Type B pancreatic cell (in vitro differentiated cells): ENCODE measurements around the gene MAGEA2B. TPM values are rescaled to one million over a fixed set of nuclear protein-coding genes. Genes with fewer than 3 reads are reported as not detected.
"Not testable (repeated sequence)": the region's sequence is repeated elsewhere in the genome, so short reads cannot be mapped to it uniquely, and the experiment has no call there.

Source experiments
- DNase-seq: peaks from one replicate; pipeline ENCODE4 v3.0.0; 2021; ENCODE audit warnings: mixed read lengths; ENCODE audit not compliant: unreplicated experiment; ENCODE audit errors: extremely low spot score
- H3K27ac Mint-ChIP-seq: 2 replicates; pipeline ENCODE4 v1.8.0; 2021; ENCODE audit warnings: mild to moderate bottlenecking, mixed read lengths
- H3K27me3 Mint-ChIP-seq: 2 replicates; pipeline ENCODE4 v1.8.0; 2021; ENCODE audit warnings: mixed read lengths
- H3K36me3 Mint-ChIP-seq: 2 replicates; pipeline ENCODE4 v1.8.0; 2021; ENCODE audit warnings: mixed read lengths
- H3K4me1 Mint-ChIP-seq: one replicate; pipeline ENCODE4 v1.8.0; 2021; ENCODE audit warnings: mixed read lengths; ENCODE audit not compliant: unreplicated experiment
- H3K4me3 Mint-ChIP-seq: 2 replicates; pipeline ENCODE4 v1.8.0; 2021; ENCODE audit warnings: mild to moderate bottlenecking, mixed read lengths
- H3K9me3 Mint-ChIP-seq: 2 replicates; pipeline ENCODE4 v1.8.0; 2021; ENCODE audit warnings: mixed read lengths
- CTCF ChIP-seq: fragments of 200-600 bp; sonication (generic); conservative IDR thresholded peaks from 2 replicates; pipeline ENCODE4 v1.5.0; 2021; ENCODE audit warnings: antibody characterized with exemption, mild to moderate bottlenecking
- total RNA-seq: library from RNA; stranded (reverse); gene quantifications from 2 replicates; pipeline ENCODE4 v1.2.1, GENCODE V29; 2021; ENCODE audit warnings: low replicate concordance

The MAGEA2B gene
- total RNA-seq, 1 donor from 2014 or later = not detected

GRCh38 chrX:152738560-152738959 lies 24.1 kb downstream of the MAGEA2B start:
- H3K36me3 Mint-ChIP-seq = no peaks in the 10 kb centered on the region
- H3K4me3 Mint-ChIP-seq = no peak overlapping the region
- H3K27me3 Mint-ChIP-seq = no peaks in the 10 kb centered on the region
- H3K9me3 Mint-ChIP-seq = no peaks in the 10 kb centered on the region
- H3K27ac Mint-ChIP-seq = no peak overlapping the region
- DNase-seq = no peak
- no peaks in the 10 kb centered on the region for H3K4me1 Mint-ChIP-seq
- TF ChIP-seq CTCF = no peak

- not testable (repeated sequence) for H3K27me3 Mint-ChIP-seq, H3K9me3 Mint-ChIP-seq, H3K4me3 Mint-ChIP-seq, DNase-seq, H3K36me3 Mint-ChIP-seq, H3K27ac Mint-ChIP-seq, H3K4me1 Mint-ChIP-seq
Measured at GRCh38 chrX:152753686-152754650, 39.5 kb downstream of the MAGEA2B start, which contains the start of gene MAGEA2. Gene MAGEA2, minus strand, starts transcription at chrX:152753842. Its CDS starts 2,479 bp downstream, at chrX:152751363.

GRCh38 chrX:152754871-152755270 lies 40.4 kb downstream of the MAGEA2B start:
- H3K9me3 Mint-ChIP-seq, H3K27ac Mint-ChIP-seq, H3K27me3 Mint-ChIP-seq, H3K4me1 Mint-ChIP-seq, H3K36me3 Mint-ChIP-seq, DNase-seq, H3K4me3 Mint-ChIP-seq: not testable (repeated sequence)

GRCh38 chrX:152758918-152759317 lies 44.5 kb downstream of the MAGEA2B start, which contains the start of gene CSAG3:
Gene CSAG3, plus strand, starts transcription at chrX:152759218.
- not testable (repeated sequence) for H3K4me3 Mint-ChIP-seq, H3K9me3 Mint-ChIP-seq, H3K27me3 Mint-ChIP-seq, H3K36me3 Mint-ChIP-seq, H3K4me1 Mint-ChIP-seq, H3K27ac Mint-ChIP-seq, DNase-seq

- not testable (repeated sequence) for DNase-seq, H3K36me3 Mint-ChIP-seq, H3K9me3 Mint-ChIP-seq, H3K27me3 Mint-ChIP-seq, H3K4me1 Mint-ChIP-seq, H3K27ac Mint-ChIP-seq, H3K4me3 Mint-ChIP-seq
Measured at GRCh38 chrX:152759544-152759943, 45.1 kb downstream of the MAGEA2B start.

- H3K27ac Mint-ChIP-seq, DNase-seq, H3K9me3 Mint-ChIP-seq, H3K36me3 Mint-ChIP-seq, H3K27me3 Mint-ChIP-seq, H3K4me1 Mint-ChIP-seq, H3K4me3 Mint-ChIP-seq: not testable (repeated sequence)
Measured at GRCh38 chrX:152761582-152761981, 47.2 kb downstream of the MAGEA2B start.

- not testable (repeated sequence) for H3K36me3 Mint-ChIP-seq, H3K9me3 Mint-ChIP-seq, H3K27me3 Mint-ChIP-seq, H3K4me1 Mint-ChIP-seq, H3K4me3 Mint-ChIP-seq, H3K27ac Mint-ChIP-seq
- DNase-seq = peak; percentile 34
Measured at GRCh38 chrX:152766562-152766961, 52.1 kb downstream of the MAGEA2B start.

Other genes with a start within 250 kb of the MAGEA2B start
- 1.0 and 6.1 TPM in 2 replicates for gene GABRQ, start 76.7 kb upstream of the MAGEA2B start, total RNA-seq
- gene MAGEA3, start 15.8 kb upstream of the MAGEA2B start, total RNA-seq = not detected in 2 replicates
- gene CSAG2, start 5.4 kb upstream of the MAGEA2B start, total RNA-seq = 0.40 TPM in 1 of 2 replicates, not detected in the other
- gene CSAG1, start 19.1 kb downstream of the MAGEA2B start, total RNA-seq = not detected in 2 replicates
- not detected in 2 replicates for gene MAGEA12, start 19.1 kb downstream of the MAGEA2B start, total RNA-seq
- gene MAGEA2, start 39.2 kb downstream of the MAGEA2B start, total RNA-seq = 0.69 TPM in 1 of 2 replicates, not detected in the other
- 0.40 TPM in 1 of 2 replicates, not detected in the other for gene CSAG3, start 44.6 kb downstream of the MAGEA2B start, total RNA-seq
- gene MAGEA6, start 55.1 kb downstream of the MAGEA2B start, total RNA-seq = not detected in 2 replicates
- 52.4 and 66.3 TPM in 2 replicates for gene CETN2, start 116.1 kb downstream of the MAGEA2B start, total RNA-seq
- 27.5 and 28.0 TPM in 2 replicates for gene NSDHL, start 116.4 kb downstream of the MAGEA2B start, total RNA-seq
- 45.4 and 99.1 TPM in 2 replicates for gene ZNF185, start 183.4 kb downstream of the MAGEA2B start, total RNA-seq